ENCODE data around the gene NRG3.

Gene NRG3

DNA sequence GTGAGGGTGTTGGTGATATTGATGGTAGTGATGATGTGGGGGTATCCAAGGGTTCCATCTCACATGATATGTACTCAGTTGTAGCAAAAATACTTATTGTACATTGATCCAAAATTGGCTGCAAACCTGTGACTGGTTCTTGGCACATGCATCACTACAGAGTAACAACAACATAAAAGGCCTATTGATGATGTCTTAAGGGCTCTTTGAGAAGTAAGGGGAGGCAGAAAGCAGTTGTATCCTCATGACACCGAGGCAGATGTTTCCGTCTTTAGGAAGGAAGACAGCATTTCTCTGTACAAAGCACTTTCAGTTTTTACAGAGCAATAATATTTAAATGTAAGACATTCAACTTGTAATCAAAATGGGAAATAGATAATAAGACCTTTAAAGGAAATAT is 34.5 kb downstream of the NRG3 start:
- no peak overlapping the region for H3K27ac ChIP-seq (ENCODE audit: insufficient read depth, low read length, poor library complexity, severe bottlenecking)
- no peaks in the 10 kb centered on the region for H3K36me3 ChIP-seq (ENCODE audit: control insufficient read depth, insufficient read depth, low read length)
- no peak overlapping the region for H3K4me3 ChIP-seq (ENCODE audit: insufficient read depth, low read depth, low read length, poor library complexity, severe bottlenecking)
- peaks cover 3% of the 10 kb centered on the region for H3K9me3 ChIP-seq (ENCODE audit: control insufficient read depth, low read length)
- no peaks in the 10 kb centered on the region for H3K27me3 ChIP-seq (replicated peaks; ENCODE audit: control insufficient read depth, insufficient read depth, low read length, poor library complexity, severe bottlenecking)
- DNase-seq, result no peak
- no peaks in the 10 kb centered on the region for H3K4me1 ChIP-seq (ENCODE audit: control insufficient read depth, insufficient read depth, low read length, poor library complexity, severe bottlenecking)

- no peak for DNase-seq
- Histone ChIP-seq H3K27ac (ENCODE audit: insufficient read depth, low read length, poor library complexity, severe bottlenecking) (no peak overlapping the region), H3K4me3 (ENCODE audit: insufficient read depth, low read depth, low read length, poor library complexity, severe bottlenecking) (no peak overlapping the region), H3K4me1 (ENCODE audit: control insufficient read depth, insufficient read depth, low read length, poor library complexity, severe bottlenecking) (no peaks in the 10 kb centered on the region), H3K9me3 (ENCODE audit: control insufficient read depth, low read length) (peaks cover 3% of the 10 kb centered on the region), H3K36me3 (ENCODE audit: control insufficient read depth, insufficient read depth, low read length) (no peaks in the 10 kb centered on the region), H3K27me3 (replicated peaks; ENCODE audit: control insufficient read depth, insufficient read depth, low read length, poor library complexity, severe bottlenecking) (no peaks in the 10 kb centered on the region)
Observed at GRCh38 chr10:81911328-81911727, 36.3 kb downstream of the NRG3 start.

GRCh38 chr10:81914736-81915503 is 39.9 kb downstream of the NRG3 start:
- H3K4me1 ChIP-seq (ENCODE audit: control insufficient read depth, insufficient read depth, low read length, poor library complexity, severe bottlenecking), result no peaks in the 10 kb centered on the region
- peaks cover 3% of the 10 kb centered on the region for H3K9me3 ChIP-seq (ENCODE audit: control insufficient read depth, low read length)
- H3K27ac ChIP-seq (ENCODE audit: insufficient read depth, low read length, poor library complexity, severe bottlenecking), result no peak overlapping the region
- H3K4me3 ChIP-seq (ENCODE audit: insufficient read depth, low read depth, low read length, poor library complexity, severe bottlenecking), result no peak overlapping the region
- DNase-seq, result no peak
- H3K27me3 ChIP-seq (replicated peaks; ENCODE audit: control insufficient read depth, insufficient read depth, low read length, poor library complexity, severe bottlenecking), result no peaks in the 10 kb centered on the region
- H3K36me3 ChIP-seq (ENCODE audit: control insufficient read depth, insufficient read depth, low read length), result no peaks in the 10 kb centered on the region

- no peak overlapping the region for H3K4me3 ChIP-seq (ENCODE audit: insufficient read depth, low read depth, low read length, poor library complexity, severe bottlenecking)
- no peaks in the 10 kb centered on the region for H3K9me3 ChIP-seq (ENCODE audit: control insufficient read depth, low read length)
- no peak overlapping the region for H3K27ac ChIP-seq (ENCODE audit: insufficient read depth, low read length, poor library complexity, severe bottlenecking)
- H3K4me1 ChIP-seq (ENCODE audit: control insufficient read depth, insufficient read depth, low read length, poor library complexity, severe bottlenecking), result no peaks in the 10 kb centered on the region
- no peaks in the 10 kb centered on the region for H3K36me3 ChIP-seq (ENCODE audit: control insufficient read depth, insufficient read depth, low read length)
- no peak for DNase-seq
- H3K27me3 ChIP-seq (replicated peaks; ENCODE audit: control insufficient read depth, insufficient read depth, low read length, poor library complexity, severe bottlenecking), result no peaks in the 10 kb centered on the region
Observed at GRCh38 chr10:81915504-81915897, 40.5 kb downstream of the NRG3 start.

DNA sequence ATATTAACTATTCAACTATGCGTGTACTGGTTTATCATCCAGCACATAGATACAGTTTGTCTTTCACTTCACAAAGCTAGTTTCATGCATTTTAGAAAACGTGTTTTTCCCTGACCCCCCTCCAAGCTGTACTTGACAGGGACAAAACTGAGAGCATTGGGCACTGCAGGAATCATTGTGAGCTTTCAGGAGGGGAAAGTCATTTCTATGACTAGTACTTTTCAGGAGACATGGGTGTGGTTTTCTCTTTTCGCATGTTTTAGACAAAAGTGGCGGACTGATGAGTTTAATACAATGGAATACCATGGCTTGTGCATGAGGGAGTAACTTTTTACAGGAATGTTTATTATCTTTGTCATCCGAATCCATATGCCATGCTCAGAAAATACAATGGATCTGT is 42.7 kb downstream of the NRG3 start:
- no peaks in the 10 kb centered on the region for H3K9me3 ChIP-seq (ENCODE audit: control insufficient read depth, low read length)
- no peaks in the 10 kb centered on the region for H3K36me3 ChIP-seq (ENCODE audit: control insufficient read depth, insufficient read depth, low read length)
- DNase-seq, result no peak
- H3K27ac ChIP-seq (ENCODE audit: insufficient read depth, low read length, poor library complexity, severe bottlenecking), result no peak overlapping the region
- H3K27me3 ChIP-seq (replicated peaks; ENCODE audit: control insufficient read depth, insufficient read depth, low read length, poor library complexity, severe bottlenecking), result no peaks in the 10 kb centered on the region
- no peaks in the 10 kb centered on the region for H3K4me1 ChIP-seq (ENCODE audit: control insufficient read depth, insufficient read depth, low read length, poor library complexity, severe bottlenecking)
- H3K4me3 ChIP-seq (ENCODE audit: insufficient read depth, low read depth, low read length, poor library complexity, severe bottlenecking), result no peak overlapping the region

DNA sequence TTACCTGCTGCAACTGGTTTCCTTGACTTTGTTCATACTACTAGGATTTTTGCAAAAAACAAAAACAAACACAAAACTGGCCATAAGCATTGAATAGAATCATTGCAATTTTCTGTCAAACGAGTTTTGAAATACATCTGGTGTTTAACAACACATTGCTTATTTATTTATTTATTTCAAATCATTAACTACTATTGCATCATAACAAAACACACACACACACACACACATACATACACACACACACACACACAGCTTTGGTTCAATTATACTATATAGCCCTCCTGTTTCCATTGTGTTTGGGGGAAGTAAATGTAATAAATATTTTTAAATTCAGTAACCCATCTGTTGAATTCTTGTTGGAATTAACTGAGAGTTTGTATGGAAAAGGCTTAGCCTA is 43.8 kb downstream of the NRG3 start:
- Histone ChIP-seq H3K36me3 (ENCODE audit: control insufficient read depth, insufficient read depth, low read length) (no peaks in the 10 kb centered on the region), H3K4me1 (ENCODE audit: control insufficient read depth, insufficient read depth, low read length, poor library complexity, severe bottlenecking) (no peaks in the 10 kb centered on the region), H3K9me3 (ENCODE audit: control insufficient read depth, low read length) (no peaks in the 10 kb centered on the region), H3K27ac (ENCODE audit: insufficient read depth, low read length, poor library complexity, severe bottlenecking) (no peak overlapping the region), H3K4me3 (ENCODE audit: insufficient read depth, low read depth, low read length, poor library complexity, severe bottlenecking) (no peak overlapping the region), H3K27me3 (replicated peaks; ENCODE audit: control insufficient read depth, insufficient read depth, low read length, poor library complexity, severe bottlenecking) (no peaks in the 10 kb centered on the region)
- DNase-seq, result no peak

DNA sequence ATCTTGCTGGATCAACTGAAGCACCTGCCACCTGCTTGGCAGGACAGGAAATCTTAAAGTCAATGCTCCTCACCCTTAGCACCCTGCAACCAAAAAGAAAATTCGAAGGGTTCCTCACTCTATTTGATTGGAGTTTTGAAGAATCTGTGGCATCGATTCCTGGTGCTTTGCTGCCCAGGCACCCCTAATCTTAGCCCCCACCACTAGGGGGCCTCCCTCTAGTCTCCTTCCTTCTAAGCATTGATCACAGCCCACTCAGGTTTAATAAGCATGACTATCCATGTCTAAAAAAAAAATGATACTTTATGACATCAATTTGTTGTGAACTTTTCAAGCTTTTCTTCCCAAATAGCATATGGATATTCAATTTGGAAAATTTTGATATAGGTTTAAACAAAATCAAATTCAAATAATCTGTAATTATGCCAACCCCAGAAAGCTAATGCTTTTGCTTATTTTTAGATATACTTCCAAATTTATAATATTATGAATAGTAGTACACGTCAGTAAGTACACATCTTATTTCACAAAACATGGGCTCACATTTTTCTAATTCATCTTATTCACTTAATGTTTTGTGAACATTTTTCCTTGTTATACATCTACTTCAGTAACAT is 45.3 kb downstream of the NRG3 start:
- H3K27me3 ChIP-seq (replicated peaks; ENCODE audit: control insufficient read depth, insufficient read depth, low read length, poor library complexity, severe bottlenecking), result no peaks in the 10 kb centered on the region
- H3K36me3 ChIP-seq (ENCODE audit: control insufficient read depth, insufficient read depth, low read length), result no peaks in the 10 kb centered on the region
- H3K27ac ChIP-seq (ENCODE audit: insufficient read depth, low read length, poor library complexity, severe bottlenecking), result no peak overlapping the region
- no peaks in the 10 kb centered on the region for H3K4me1 ChIP-seq (ENCODE audit: control insufficient read depth, insufficient read depth, low read length, poor library complexity, severe bottlenecking)
- no peak overlapping the region for H3K4me3 ChIP-seq (ENCODE audit: insufficient read depth, low read depth, low read length, poor library complexity, severe bottlenecking)
- H3K9me3 ChIP-seq (ENCODE audit: control insufficient read depth, low read length), result no peaks in the 10 kb centered on the region
- DNase-seq, result no peak

DNA sequence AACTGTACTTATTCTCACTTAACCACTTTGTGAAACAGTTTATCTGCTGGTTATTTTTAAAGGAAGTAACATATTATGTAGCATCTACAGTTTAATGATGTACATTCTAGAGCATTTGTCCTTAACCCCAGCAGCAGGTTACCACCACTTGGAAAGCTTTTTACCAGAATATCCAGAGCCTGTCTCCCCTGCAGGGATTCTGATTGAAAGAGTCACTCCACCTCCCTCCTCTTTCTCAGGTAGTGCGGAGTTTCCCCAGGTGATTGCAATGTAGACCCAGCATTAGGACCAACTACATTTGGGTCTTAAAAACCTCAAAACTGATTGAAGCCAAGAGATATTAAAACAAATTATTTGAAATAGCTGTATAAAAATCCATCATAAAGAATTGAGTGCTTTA is 53.1 kb downstream of the NRG3 start:
- Histone ChIP-seq H3K36me3 (ENCODE audit: control insufficient read depth, insufficient read depth, low read length) (no peaks in the 10 kb centered on the region), H3K27ac (ENCODE audit: insufficient read depth, low read length, poor library complexity, severe bottlenecking) (no peak overlapping the region), H3K27me3 (replicated peaks; ENCODE audit: control insufficient read depth, insufficient read depth, low read length, poor library complexity, severe bottlenecking) (no peaks in the 10 kb centered on the region), H3K4me1 (ENCODE audit: control insufficient read depth, insufficient read depth, low read length, poor library complexity, severe bottlenecking) (no peaks in the 10 kb centered on the region), H3K4me3 (ENCODE audit: insufficient read depth, low read depth, low read length, poor library complexity, severe bottlenecking) (no peak overlapping the region), H3K9me3 (ENCODE audit: control insufficient read depth, low read length) (no peaks in the 10 kb centered on the region)
- DNase-seq, result no peak

DNA sequence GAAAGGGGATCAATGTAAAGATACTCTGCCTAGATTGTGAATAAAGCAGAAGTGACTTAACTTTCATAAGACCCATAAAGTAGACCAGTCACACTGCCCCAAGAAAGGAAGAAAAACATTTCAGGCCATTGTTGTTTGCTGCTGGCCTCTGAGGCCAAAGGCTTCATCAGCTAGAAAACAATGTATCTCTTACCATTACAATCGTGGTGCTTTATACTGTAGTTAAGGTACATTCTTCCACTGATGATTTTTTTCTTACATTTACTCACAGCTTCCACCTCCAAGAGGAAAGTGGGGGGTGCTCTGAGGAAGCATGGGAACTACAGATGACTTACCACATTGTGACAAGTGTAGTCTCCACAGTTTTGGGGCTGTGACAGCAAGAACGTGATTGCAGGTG is 68.6 kb downstream of the NRG3 start:
- H3K9me3 ChIP-seq (ENCODE audit: control insufficient read depth, low read length), result no peaks in the 10 kb centered on the region
- no peaks in the 10 kb centered on the region for H3K27me3 ChIP-seq (replicated peaks; ENCODE audit: control insufficient read depth, insufficient read depth, low read length, poor library complexity, severe bottlenecking)
- H3K4me1 ChIP-seq (ENCODE audit: control insufficient read depth, insufficient read depth, low read length, poor library complexity, severe bottlenecking), result no peaks in the 10 kb centered on the region
- DNase-seq, result no peak
- H3K4me3 ChIP-seq (ENCODE audit: insufficient read depth, low read depth, low read length, poor library complexity, severe bottlenecking), result no peak overlapping the region
- H3K36me3 ChIP-seq (ENCODE audit: control insufficient read depth, insufficient read depth, low read length), result no peaks in the 10 kb centered on the region
- no peak overlapping the region for H3K27ac ChIP-seq (ENCODE audit: insufficient read depth, low read length, poor library complexity, severe bottlenecking)

DNA sequence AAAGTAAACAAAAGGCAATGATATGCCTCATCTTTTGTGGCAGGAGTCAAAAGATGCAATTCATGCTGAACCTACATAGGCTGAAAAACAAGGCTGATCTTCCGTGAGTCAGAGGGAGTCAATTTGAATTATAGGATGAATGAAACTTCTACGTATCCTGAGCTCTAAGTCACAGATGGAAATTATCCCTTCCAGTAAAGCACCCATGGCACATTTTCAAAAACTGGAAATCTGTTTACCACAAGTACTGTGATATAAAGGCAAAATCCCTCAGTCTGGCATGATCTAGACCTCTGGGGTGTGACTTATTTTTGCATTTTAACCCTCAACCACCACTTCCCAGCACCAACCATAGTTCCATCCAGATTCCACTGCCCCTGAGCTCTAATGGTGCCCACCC is 69.6 kb downstream of the NRG3 start:
- DNase-seq, result no peak
- no peaks in the 10 kb centered on the region for H3K4me1 ChIP-seq (ENCODE audit: control insufficient read depth, insufficient read depth, low read length, poor library complexity, severe bottlenecking)
- no peaks in the 10 kb centered on the region for H3K36me3 ChIP-seq (ENCODE audit: control insufficient read depth, insufficient read depth, low read length)
- H3K27me3 ChIP-seq (replicated peaks; ENCODE audit: control insufficient read depth, insufficient read depth, low read length, poor library complexity, severe bottlenecking), result no peaks in the 10 kb centered on the region
- H3K4me3 ChIP-seq (ENCODE audit: insufficient read depth, low read depth, low read length, poor library complexity, severe bottlenecking), result no peak overlapping the region
- no peaks in the 10 kb centered on the region for H3K9me3 ChIP-seq (ENCODE audit: control insufficient read depth, low read length)
- H3K27ac ChIP-seq (ENCODE audit: insufficient read depth, low read length, poor library complexity, severe bottlenecking), result no peak overlapping the region
